ENCODE results near the gene SDC3.

The SDC3 gene

GRCh38 chr1:30888391-30888790 lies 20.2 kb downstream of the SDC3 start:
- peak; percentile 73 to 79 for DNase-seq

- DNase-seq = peak; percentile 78 to 89
These were observed 20.9 kb downstream of the SDC3 start for GRCh38 chr1:30887485-30888315.

DNA sequence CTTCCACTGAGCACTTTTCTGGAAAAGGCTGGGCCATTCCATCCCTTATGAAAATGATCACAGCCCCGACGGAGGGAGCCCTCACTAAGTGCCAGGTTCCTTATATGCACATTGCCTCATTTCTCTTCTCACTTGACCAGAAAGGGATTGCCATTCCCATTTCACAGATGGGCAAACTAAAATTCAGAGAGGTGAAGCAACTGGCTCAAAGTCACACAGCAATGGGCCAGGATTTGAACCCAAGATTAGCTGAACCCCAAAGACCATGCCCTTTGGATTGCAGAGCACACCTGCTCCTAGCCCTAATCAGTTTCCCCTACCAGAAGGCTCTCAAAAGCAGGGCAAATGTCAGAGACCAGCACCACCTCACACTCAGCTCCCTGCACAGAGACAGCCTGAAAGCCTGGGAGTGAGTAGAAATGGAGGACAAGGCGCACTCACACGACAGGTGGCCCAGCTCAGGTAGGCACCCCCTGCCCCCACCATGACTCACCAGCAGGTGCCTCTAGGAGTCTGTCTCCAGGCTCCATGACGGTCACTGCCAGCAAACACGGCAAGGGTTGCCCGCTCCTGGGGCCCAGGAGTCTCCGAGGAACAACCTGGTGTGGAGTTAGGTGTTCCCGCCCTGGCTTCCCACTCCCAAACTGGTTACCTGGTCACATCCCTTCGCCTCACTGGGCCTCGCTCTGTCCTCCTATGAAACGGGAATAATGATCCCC lies 21.7 kb downstream of the SDC3 start:
- DNase-seq = peak in 1 of 2 experiments; percentile 55

GRCh38 chr1:30885570-30886522 lies 22.7 kb downstream of the SDC3 start:
- no peak for DNase-seq

GRCh38 chr1:30884723-30885122 lies 23.8 kb downstream of the SDC3 start:
- no peak for DNase-seq

DNA sequence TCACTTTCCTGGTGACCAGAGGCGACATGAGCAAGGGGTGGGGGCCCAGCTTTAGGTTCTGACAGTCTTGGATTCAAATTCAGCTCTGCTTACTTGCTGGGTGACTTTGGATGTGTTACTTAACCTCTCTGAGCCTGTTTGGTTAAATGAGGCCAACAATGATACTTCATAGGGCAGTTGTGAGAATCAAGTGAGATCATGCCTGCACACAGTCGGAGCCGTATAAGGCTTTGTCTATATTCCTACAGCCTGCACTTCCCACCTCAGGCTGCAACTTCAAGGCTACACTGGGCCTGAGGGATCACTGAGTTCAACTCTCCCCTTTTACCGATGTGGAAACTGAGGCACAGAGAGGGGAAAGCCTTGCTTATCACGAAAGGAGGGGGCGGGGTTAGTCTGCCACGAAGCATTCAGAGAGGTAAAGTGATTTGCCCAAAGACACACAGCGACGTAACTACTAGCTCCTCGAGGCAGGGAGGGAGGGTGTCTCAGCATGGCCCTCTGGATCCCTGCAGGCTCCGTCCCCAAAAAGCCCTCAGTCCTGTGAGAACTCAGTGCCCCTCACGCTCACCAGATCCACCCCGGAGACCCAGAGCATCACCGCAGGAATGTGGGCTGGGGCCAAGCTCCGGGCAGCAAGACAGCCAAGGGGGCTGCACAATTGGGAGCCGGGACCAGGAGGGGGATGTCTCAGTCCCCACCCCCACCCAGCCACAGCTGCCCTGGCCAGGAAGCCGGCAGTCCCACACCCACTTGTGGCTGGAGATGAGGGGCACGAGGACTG lies 25.0 kb downstream of the SDC3 start:
- no peak for DNase-seq

DNA sequence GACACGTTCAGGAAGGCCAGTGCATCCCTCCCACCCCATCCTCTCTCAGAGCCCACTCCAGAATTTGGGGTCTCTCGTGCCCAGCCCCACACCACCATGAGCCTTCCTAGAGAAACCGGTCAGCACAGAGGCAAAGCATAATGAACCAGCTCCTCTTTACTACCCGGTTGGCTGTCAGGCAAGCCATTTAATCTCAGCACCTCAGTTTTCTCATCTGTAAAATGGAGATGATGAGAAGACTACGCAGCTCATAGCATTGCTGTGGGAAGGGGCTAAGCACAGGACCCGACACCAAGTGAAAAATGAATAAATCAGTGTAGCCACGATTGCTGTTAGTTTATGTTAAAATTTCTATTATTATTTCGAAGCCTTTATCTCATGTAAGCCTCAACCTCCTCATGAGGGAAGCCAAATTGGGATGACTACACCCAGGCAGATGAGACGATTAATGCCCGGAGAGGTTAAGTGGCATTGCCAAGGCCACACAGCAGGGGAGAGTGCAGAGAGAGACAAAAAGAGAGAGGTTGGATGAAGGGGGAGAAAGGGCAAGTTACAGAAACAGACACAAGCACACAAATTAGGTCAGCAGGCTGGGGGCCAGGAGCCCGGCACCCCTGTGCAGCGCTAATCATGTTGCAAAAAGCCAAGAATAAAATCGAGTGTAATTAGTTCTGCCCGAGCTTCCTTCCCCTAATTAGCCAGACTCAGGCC lies 25.7 kb downstream of the SDC3 start:
- DNase-seq = no peak

DNA sequence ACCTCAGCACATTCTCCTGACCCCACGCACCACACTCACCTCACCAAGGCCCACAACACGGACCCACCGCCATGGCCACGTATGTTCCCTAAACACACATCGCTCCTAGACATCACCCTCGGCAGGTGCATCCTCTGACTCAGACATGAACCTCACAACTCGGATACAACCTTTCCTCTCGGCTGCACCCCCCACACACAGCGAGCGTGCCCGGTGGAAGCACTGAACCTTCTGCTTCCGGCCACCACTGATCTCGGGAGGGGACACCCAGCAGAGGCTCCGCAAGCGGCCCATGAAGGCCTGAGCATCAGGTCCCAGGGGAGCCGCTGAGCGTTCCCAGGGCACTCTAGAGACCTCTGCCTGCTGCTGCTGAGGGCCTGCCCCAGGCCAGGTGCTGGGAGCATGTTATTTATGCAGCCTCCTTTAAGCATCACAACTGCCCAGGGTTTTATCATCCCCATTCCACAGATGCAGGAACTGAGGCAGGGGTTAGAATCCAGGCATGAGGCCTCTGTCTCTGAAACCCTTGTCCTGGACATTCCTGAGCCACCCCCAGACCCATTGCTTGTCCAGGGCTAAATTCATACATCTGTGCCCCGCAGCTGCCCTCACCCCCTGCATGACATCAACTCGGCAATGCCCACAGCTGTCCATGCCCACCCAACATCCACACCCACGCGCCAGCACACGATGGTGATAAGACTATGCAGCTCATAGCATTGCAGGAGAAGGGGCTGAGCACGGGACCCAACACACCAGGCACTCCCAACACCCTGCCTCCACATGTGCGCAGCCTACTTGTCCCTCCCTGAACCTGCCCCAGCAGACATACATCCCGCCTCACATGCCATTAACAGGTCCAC lies 27.0 kb downstream of the SDC3 start:
- DNase-seq = peak in 1 of 2 experiments; percentile 83

- peak in 1 of 2 experiments; percentile 56 for DNase-seq
These were observed 27.8 kb downstream of the SDC3 start for GRCh38 chr1:30880678-30881318.

DNA sequence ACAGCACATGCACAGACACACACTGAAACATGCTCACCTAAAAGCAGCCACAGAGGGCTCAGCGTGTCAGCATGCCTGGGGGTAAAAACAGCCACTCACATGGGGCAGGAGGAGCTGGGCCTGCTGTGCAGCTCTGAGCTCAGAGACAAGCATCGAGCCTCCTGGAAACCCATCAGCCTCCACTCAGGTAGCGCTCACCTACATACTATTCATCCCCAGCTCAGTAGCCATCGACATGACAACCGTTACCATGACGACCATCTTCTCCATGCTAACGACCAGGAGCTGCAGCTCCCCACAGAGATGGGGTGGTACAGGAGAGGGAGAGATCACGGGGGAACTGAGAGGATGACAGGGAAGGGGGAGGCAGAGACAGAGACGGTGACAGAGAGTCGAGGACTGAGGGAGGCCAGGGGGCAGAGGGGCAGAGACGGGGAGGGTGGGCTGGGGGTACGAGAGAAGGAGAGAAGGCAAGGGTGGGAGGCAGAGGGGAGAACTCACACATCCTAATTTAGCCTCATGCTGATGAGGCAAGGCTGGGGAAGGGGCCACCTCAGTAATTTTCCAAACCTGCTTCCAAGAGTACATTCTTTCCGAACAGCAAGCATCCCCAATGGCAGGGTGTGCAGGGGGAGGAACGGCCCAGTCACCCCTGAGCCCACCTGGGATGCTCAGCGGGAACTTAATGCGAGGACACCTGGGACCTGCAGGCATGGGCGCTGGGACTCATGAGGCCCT lies 28.4 kb downstream of the SDC3 start:
- DNase-seq = peak; percentile 69 to 85

DNA sequence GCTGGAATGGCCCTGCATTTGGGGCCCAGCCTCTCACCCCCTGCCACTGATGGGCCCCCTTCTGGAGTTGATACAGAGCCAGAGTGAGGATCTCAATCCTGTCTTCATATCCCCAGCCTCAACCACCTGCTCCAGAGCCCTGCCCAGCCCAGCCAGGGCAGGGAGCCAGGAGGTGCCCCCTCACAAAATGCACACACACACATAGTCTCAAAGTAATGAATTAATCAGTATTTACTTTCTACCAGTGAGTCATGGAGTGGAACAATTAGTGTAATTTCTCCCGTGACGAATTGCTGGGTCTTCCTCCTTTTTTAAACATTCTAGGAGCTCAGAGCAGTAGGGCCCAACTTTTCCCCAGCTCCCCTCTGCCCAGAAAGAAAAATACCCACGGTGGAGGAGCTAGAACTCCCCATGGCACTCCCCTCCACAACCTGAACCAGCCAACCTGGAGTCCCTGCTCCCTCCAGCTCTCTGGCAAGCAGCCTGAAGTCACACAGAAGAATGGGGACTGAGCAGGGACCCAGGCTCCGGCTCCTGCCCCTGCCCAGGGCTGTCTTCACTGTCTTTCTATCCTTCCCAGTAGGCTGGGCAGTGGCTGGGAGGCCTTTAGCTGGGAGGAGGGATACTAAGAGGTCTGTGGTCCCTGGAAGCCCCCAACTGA lies 29.3 kb downstream of the SDC3 start:
- no peak for DNase-seq

- DNase-seq = no peak
These were observed 30.0 kb downstream of the SDC3 start for GRCh38 chr1:30878559-30878958.

- DNase-seq = no peak
These were observed 30.5 kb downstream of the SDC3 start for GRCh38 chr1:30878016-30878415.

DNA sequence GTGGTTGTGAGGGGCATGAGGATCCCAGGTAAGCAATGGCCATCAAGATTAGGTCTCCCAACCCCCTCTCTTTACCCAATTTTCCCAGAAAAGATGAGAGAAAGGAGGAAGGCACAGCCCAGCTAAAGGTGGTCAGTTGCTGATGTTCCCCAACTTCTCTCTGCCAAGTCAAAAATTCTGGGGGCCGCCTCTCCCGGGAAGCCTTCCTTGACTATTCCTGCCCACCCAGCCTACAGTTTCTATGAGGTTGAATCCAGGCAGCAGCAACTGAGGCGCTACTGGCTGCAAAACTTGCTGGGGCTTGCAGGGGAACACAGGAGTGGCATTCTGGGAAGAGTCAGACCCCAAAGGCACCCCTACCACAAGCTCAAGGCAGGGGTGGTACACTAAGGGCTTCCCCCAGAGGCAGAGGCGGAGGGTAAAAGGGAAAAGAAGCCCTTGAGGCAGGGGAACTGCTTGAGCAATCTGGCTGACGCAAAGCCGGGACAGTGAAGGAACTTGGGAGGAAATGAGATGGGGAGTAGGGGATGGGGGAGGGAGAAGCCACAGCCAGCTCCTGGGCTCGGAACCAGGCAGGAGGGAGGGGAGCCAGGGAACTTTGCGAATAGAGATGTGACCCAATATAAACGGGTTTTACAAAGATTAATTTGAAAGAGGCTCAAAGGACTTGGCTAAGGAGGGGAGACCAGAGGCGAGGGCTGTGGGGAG lies 31.2 kb downstream of the SDC3 start:
- DNase-seq = no peak

GRCh38 chr1:30876451-30877204 lies 31.9 kb downstream of the SDC3 start:
- DNase-seq = no peak

DNA sequence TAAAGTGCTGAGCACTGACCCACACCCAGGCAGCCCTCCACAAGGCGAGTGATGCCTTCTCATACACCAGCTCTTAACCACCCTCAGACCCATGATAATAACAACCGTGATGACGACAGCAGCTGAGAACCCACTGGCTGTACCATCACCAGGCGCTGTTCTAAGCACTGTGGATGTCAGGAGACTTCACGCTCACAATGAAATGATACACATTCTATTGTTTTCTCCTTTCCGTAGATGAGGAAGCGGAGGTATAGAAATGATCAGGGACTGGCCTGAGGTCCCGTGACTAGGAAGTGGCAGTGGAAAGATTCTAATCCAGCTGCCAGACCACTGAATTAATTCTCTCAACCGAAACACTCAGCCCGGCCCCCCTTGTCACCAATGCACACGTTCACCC lies 32.6 kb downstream of the SDC3 start:
- no peak for DNase-seq

DNA sequence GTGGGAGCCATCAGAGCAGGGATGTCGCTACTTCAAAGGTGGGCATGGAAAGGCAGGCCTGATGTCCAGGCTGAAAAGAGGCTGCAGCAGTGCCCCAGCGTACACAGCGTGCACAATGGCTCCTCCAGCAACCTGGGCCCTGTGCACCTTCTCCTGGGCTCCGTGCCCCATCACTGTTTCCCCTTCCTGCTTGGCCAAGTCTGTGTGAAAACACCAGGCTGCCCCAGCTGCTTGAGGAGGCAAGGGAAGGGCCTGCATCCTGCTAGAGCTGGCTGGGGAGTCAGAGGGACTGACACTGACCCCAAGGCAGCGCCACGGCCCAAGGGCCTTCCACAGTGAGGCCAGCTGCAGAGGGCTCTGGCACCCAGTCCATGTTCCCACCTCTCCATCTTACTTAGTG lies 33.4 kb downstream of the SDC3 start:
- DNase-seq = no peak
